Measurements from ENCODE around the gene GPR171.

Gene GPR171

GRCh38 chr3:151159806-151160205, 43.2 kb downstream of the GPR171 start:
- H3K9me3 ChIP-seq (ENCODE audit: control insufficient read depth in 2 of 2, low read length in 2 of 2): no peaks in the 10 kb centered on the region
- no peak overlapping the region for H3K4me3 ChIP-seq (ENCODE audit: low read length in 2 of 2)
- no peaks in the 10 kb centered on the region for H3K27me3 ChIP-seq (ENCODE audit: control insufficient read depth in 2 of 2, insufficient read depth in 2 of 2, low read length in 2 of 2)
- H3K9ac ChIP-seq (ENCODE audit: low read depth in 1 of 2, low read length in 2 of 2): no peak overlapping the region
- no peak overlapping the region for H3K27ac ChIP-seq (ENCODE audit: low read depth in 2 of 2, low read length in 2 of 2)
- no peaks in the 10 kb centered on the region for H3K36me3 ChIP-seq (ENCODE audit: control insufficient read depth in 2 of 2, insufficient read depth in 2 of 2, low read length in 2 of 2)
- H3K4me1 ChIP-seq (ENCODE audit: control insufficient read depth in 2 of 2, insufficient read depth in 2 of 2, low read length in 2 of 2): no peaks in the 10 kb centered on the region

GRCh38 chr3:151156618-151157216, 46.3 kb downstream of the GPR171 start:
- H3K9me3 ChIP-seq (ENCODE audit: control insufficient read depth in 2 of 2, low read length in 2 of 2): no peaks in the 10 kb centered on the region

GRCh38 chr3:151155409-151156128, 47.4 kb downstream of the GPR171 start:
- H3K27ac ChIP-seq (ENCODE audit: low read depth in 2 of 2, low read length in 2 of 2): no peak overlapping the region
- H3K36me3 ChIP-seq (ENCODE audit: control insufficient read depth in 2 of 2, insufficient read depth in 2 of 2, low read length in 2 of 2): no peaks in the 10 kb centered on the region
- no peak overlapping the region for H3K9ac ChIP-seq (ENCODE audit: low read depth in 1 of 2, low read length in 2 of 2)
- no peak overlapping the region for H3K4me3 ChIP-seq (ENCODE audit: low read length in 2 of 2)
- H3K4me1 ChIP-seq (ENCODE audit: control insufficient read depth in 2 of 2, insufficient read depth in 2 of 2, low read length in 2 of 2): no peaks in the 10 kb centered on the region
- no peaks in the 10 kb centered on the region for H3K27me3 ChIP-seq (ENCODE audit: control insufficient read depth in 2 of 2, insufficient read depth in 2 of 2, low read length in 2 of 2)
- no peaks in the 10 kb centered on the region for H3K9me3 ChIP-seq (ENCODE audit: control insufficient read depth in 2 of 2, low read length in 2 of 2)

More at GRCh38 chr3:151156618-151157216, 46.3 kb downstream of the GPR171 start:
- H3K4me3 ChIP-seq (ENCODE audit: low read length in 2 of 2): no peak overlapping the region
- no peaks in the 10 kb centered on the region for H3K27me3 ChIP-seq (ENCODE audit: control insufficient read depth in 2 of 2, insufficient read depth in 2 of 2, low read length in 2 of 2)
- H3K4me1 ChIP-seq (ENCODE audit: control insufficient read depth in 2 of 2, insufficient read depth in 2 of 2, low read length in 2 of 2): no peaks in the 10 kb centered on the region
- H3K9ac ChIP-seq (ENCODE audit: low read depth in 1 of 2, low read length in 2 of 2): no peak overlapping the region
- H3K27ac ChIP-seq (ENCODE audit: low read depth in 2 of 2, low read length in 2 of 2): no peak overlapping the region
- H3K36me3 ChIP-seq (ENCODE audit: control insufficient read depth in 2 of 2, insufficient read depth in 2 of 2, low read length in 2 of 2): no peaks in the 10 kb centered on the region

- no peak overlapping the region for H3K4me3 ChIP-seq (ENCODE audit: low read length in 2 of 2)
- no peak overlapping the region for H3K9ac ChIP-seq (ENCODE audit: low read depth in 1 of 2, low read length in 2 of 2)
- no peaks in the 10 kb centered on the region for H3K36me3 ChIP-seq (ENCODE audit: control insufficient read depth in 2 of 2, insufficient read depth in 2 of 2, low read length in 2 of 2)
- no peak overlapping the region for H3K27ac ChIP-seq (ENCODE audit: low read depth in 2 of 2, low read length in 2 of 2)
- no peaks in the 10 kb centered on the region for H3K9me3 ChIP-seq (ENCODE audit: control insufficient read depth in 2 of 2, low read length in 2 of 2)
- H3K4me1 ChIP-seq (ENCODE audit: control insufficient read depth in 2 of 2, insufficient read depth in 2 of 2, low read length in 2 of 2): no peaks in the 10 kb centered on the region
- H3K27me3 ChIP-seq (ENCODE audit: control insufficient read depth in 2 of 2, insufficient read depth in 2 of 2, low read length in 2 of 2): no peaks in the 10 kb centered on the region
Measured at GRCh38 chr3:151154566-151154965, 48.5 kb downstream of the GPR171 start.

- H3K27me3 ChIP-seq (ENCODE audit: control insufficient read depth in 2 of 2, insufficient read depth in 2 of 2, low read length in 2 of 2): no peaks in the 10 kb centered on the region
- no peaks in the 10 kb centered on the region for H3K36me3 ChIP-seq (ENCODE audit: control insufficient read depth in 2 of 2, insufficient read depth in 2 of 2, low read length in 2 of 2)
- no peak overlapping the region for H3K9ac ChIP-seq (ENCODE audit: low read depth in 1 of 2, low read length in 2 of 2)
- H3K27ac ChIP-seq (ENCODE audit: low read depth in 2 of 2, low read length in 2 of 2): no peak overlapping the region
- no peaks in the 10 kb centered on the region for H3K4me1 ChIP-seq (ENCODE audit: control insufficient read depth in 2 of 2, insufficient read depth in 2 of 2, low read length in 2 of 2)
- H3K4me3 ChIP-seq (ENCODE audit: low read length in 2 of 2): no peak overlapping the region
- no peaks in the 10 kb centered on the region for H3K9me3 ChIP-seq (ENCODE audit: control insufficient read depth in 2 of 2, low read length in 2 of 2)
Measured at GRCh38 chr3:151152455-151153079, 50.4 kb downstream of the GPR171 start.

Data from mucosa of rectum (tissue), 2 donors.